Measurements from ENCODE around the gene USP40.

DNA sequence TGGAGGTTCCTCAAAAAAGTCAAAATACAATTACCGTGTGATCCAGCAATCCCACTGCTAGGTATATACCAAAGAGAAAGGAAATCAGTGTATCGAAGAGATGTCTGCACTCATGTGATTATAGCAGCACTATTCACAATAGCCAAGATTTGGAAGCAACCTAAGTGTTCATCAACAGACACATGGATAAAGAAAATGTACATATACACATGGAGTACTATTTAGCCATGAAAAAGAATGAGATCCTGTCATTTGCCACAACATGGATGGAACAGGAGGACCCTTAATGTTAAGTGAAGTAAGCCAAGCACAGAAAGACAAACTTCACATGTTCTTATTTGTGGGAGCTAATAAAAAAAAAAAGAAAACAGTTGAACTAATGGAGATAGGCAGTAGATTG, 133.6 kb downstream of the USP40 start:
- no peak for TF ChIP-seq CTCF (optimal IDR thresholded peaks at IDR 0.05 in 1 of 3, IDR thresholded peaks at IDR 0.05 in 1 of 3, conservative IDR thresholded peaks at IDR 0.05 in 1 of 3; ENCODE audit: extremely low read depth in 1 of 3, insufficient read depth in 2 of 3, low read length in 3 of 3)
- no peak for TF ChIP-seq EZH2 (IDR thresholded peaks at IDR 0.05; ENCODE audit: low read length)

Measured in keratinocyte (primary cell).